Measurements from ENCODE around the gene ZNF584.

ZNF584 gene

GRCh38 chr19:58386576-58387337 lies 21.7 kb upstream of the ZNF584 start, which contains the start of gene RPS5:
TSS of gene RPS5 (plus strand) at chr19:58387269. CDS start at chr19:58388138, 869 bp downstream.
- DNase-seq = peak; percentile 97

- DNase-seq = no peak
These were observed 20.9 kb upstream of the ZNF584 start for GRCh38 chr19:58387338-58388174.

GRCh38 chr19:58388175-58388526 lies 20.3 kb upstream of the ZNF584 start:
- no peak for DNase-seq

GRCh38 chr19:58392945-58393724 lies 15.3 kb upstream of the ZNF584 start:
- no peak for DNase-seq

- no peak for DNase-seq
These were observed 14.8 kb upstream of the ZNF584 start for GRCh38 chr19:58393725-58394033.

- no peak for DNase-seq
These were observed 13.6 kb upstream of the ZNF584 start for GRCh38 chr19:58394821-58395219.

- no peak for DNase-seq
These were observed 13.1 kb upstream of the ZNF584 start, which contains the start of gene RNF225 for GRCh38 chr19:58395220-58395978. TSS of gene RNF225 (plus strand) at chr19:58395656. CDS start at chr19:58396090, 434 bp downstream.

- DNase-seq = no peak
These were observed 12.3 kb upstream of the ZNF584 start for GRCh38 chr19:58395979-58396627.

- DNase-seq = no peak
These were observed 11.5 kb upstream of the ZNF584 start for GRCh38 chr19:58396691-58397532.

- DNase-seq = no peak
These were observed 10.9 kb upstream of the ZNF584 start for GRCh38 chr19:58397533-58398037.

- DNase-seq = no peak
These were observed 10.4 kb upstream of the ZNF584 start for GRCh38 chr19:58398087-58398486.

- DNase-seq = no peak
These were observed 9.9 kb upstream of the ZNF584 start for GRCh38 chr19:58398545-58398944.

GRCh38 chr19:58399903-58400302 lies 8.5 kb upstream of the ZNF584 start:
- no peak for DNase-seq

- DNase-seq = peak; percentile 73
These were observed 8.0 kb upstream of the ZNF584 start for GRCh38 chr19:58400316-58400915.

- DNase-seq = peak; percentile 97
These were observed 7.3 kb upstream of the ZNF584 start for GRCh38 chr19:58400916-58401839.

GRCh38 chr19:58401840-58402421 lies 6.5 kb upstream of the ZNF584 start:
- DNase-seq = no peak

- peak; percentile 7 for DNase-seq
These were observed 4.5 kb upstream of the ZNF584 start for GRCh38 chr19:58403920-58404478.
